Measurements from ENCODE around the gene SRL. TPM values are rescaled to one million over a fixed set of nuclear protein-coding genes. Genes with fewer than 3 reads are reported as not detected.

SRL gene
- total and polyA plus RNA-seq, 11 donors, result 218 to 760 (median 491) TPM

DNA sequence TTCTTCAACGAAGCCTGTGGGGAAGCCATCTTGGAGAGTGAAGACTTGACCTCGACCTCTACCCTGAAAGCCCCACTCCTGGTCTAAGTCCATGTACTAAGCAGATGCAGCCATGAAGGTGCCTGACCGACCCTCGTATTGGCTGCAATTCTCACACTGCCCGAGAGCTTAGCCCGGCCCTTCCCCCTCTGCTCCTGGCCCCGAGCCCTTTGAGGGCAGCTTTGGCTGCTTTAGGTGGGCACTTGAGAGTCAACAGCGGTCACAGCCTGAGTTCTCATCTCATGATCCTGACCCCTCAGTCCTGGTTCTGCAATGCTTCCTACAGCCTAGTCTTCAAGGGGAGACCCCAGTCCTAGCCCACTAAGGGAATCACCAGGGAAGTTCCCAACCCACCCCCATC, 35.9 kb downstream of the SRL start:
- Histone ChIP-seq H3K27me3 (no peaks in the 10 kb centered on the region), H3K4me1 (peaks cover 5 to 66% (median 33%) of the 10 kb centered on the region in 12 donors), H3K27ac (peak overlapping the region in 9 of 12 donors; percentile 17 to 96 (median 72)), H3K36me3 (peaks cover 0 to 37% (median 8%) of the 10 kb centered on the region in 9 donors), H3K9me3 (no peaks in the 10 kb centered on the region), H3K4me3 (no peak overlapping the region)
- TF ChIP-seq, protein P1, sequence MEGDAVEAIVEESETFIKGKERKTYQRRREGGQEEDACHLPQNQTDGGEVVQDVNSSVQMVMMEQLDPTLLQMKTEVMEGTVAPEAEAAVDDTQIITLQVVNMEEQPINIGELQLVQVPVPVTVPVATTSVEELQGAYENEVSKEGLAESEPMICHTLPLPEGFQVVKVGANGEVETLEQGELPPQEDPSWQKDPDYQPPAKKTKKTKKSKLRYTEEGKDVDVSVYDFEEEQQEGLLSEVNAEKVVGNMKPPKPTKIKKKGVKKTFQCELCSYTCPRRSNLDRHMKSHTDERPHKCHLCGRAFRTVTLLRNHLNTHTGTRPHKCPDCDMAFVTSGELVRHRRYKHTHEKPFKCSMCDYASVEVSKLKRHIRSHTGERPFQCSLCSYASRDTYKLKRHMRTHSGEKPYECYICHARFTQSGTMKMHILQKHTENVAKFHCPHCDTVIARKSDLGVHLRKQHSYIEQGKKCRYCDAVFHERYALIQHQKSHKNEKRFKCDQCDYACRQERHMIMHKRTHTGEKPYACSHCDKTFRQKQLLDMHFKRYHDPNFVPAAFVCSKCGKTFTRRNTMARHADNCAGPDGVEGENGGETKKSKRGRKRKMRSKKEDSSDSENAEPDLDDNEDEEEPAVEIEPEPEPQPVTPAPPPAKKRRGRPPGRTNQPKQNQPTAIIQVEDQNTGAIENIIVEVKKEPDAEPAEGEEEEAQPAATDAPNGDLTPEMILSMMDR (IDR thresholded peaks at IDR 0.05), result no peak
- no peak for TF ChIP-seq POLR2A (IDR thresholded peaks at IDR 0.05)
- peak in 2 of 5 donors; percentile 23 to 72 for DNase-seq
- 59 to 75% (median 66%) methylated on average over 8 of the region's 8 CpGs for WGBS, 4 donors
- peak; percentile 10 to 28 (median 18) for ATAC-seq
- intact Hi-C loops (cut with DNase I), result loop anchor here in 5 of 10 donors (5.0 to 10.0 kb wide), 4 partner anchors 36 to 199 kb away; partner anchors contain the start of gene SRL (in 2 of the 5)

DNA sequence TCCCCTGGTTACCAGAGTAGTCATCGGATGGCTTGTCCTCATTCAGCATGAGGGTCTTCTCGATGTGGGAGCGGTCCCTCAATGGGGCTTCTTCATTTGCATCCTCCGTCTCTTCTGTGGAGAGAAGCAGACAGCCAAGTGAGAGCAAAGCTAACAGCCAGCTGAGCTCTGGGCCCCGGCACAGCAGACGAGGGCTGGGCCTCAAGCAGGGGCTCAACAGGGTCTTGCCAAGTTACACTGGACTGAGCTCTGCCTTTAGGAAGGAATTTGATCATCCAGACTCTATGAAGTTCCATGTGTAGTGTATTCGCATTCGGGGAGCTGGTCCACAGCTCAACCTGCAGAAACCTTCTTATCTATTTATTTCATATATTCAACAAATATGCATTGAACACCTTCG, 37.4 kb downstream of the SRL start:
- Histone ChIP-seq H3K4me1 (peaks cover 5 to 61% (median 33%) of the 10 kb centered on the region in 12 donors), H3K9me3 (no peaks in the 10 kb centered on the region), H3K27me3 (no peaks in the 10 kb centered on the region), H3K27ac (peak overlapping the region in 1 of 12 donors; percentile 96), H3K36me3 (peaks cover 0 to 47% (median 12%) of the 10 kb centered on the region in 9 donors), H3K4me3 (no peak overlapping the region)
- DNase-seq (peak in 1 of 5 donors; percentile 9), ATAC-seq (no peak)
- 77 to 87% (median 79%) methylated on average over 8 to 9 of the region's 9 CpGs for WGBS, 4 donors
- TF ChIP-seq, protein P1 (IDR thresholded peaks at IDR 0.05), result no peak
- intact Hi-C loops (cut with DNase I), result loop anchor here in 6 of 10 donors (5.0 to 10.0 kb wide), 8 partner anchors 33 to 200 kb away; partner anchors contain the start of gene SRL (in 1 of the 6)

DNA sequence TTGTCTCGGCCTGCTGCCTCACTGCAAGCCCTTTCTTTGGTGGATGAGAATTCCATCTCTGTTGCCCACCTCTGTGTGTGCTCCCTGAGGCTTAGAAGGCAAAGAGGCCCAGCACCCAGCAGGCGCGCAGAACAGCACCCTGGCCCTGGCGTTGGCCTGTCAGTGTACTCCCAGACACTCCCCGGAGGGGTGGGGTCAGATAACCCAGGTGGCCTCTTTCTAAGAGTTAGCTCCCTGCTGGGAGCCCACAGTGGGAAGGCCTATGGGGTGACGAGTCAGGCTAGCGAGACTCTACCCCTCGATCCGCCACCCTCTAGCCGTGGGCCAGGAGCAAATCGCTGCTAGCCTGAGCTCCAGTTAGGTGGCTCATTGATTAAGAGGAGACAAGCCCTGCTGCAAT, 38.1 kb downstream of the SRL start:
- WGBS, 4 donors, result 74 to 83% (median 78%) methylated on average over 7 to 11 of the region's 11 CpGs
- no peaks in the 10 kb centered on the region for H3K9me3 ChIP-seq
- H3K4me3 ChIP-seq, result no peak overlapping the region
- H3K27me3 ChIP-seq, result no peaks in the 10 kb centered on the region
- no peak overlapping the region for H3K27ac ChIP-seq
- DNase-seq, result peak in 1 of 5 donors; percentile 21
- TF ChIP-seq, protein P1 (IDR thresholded peaks at IDR 0.05), result no peak
- TF ChIP-seq POLR2A (IDR thresholded peaks at IDR 0.05), result no peak
- H3K36me3 ChIP-seq, result peaks cover 0 to 52% (median 12%) of the 10 kb centered on the region in 9 donors
- H3K4me1 ChIP-seq, result peaks cover 5 to 53% (median 29%) of the 10 kb centered on the region in 12 donors
- ATAC-seq, result no peak
- intact Hi-C loops (cut with DNase I), result loop anchor here in 6 of 10 donors (5.0 to 10.0 kb wide), 8 partner anchors 34 to 201 kb away; partner anchors contain the start of gene SRL (in 1 of the 6)

GRCh38 chr16:4202615-4203345, 39.1 kb downstream of the SRL start:
- ATAC-seq (no peak), DNase-seq (peak in 1 of 5 donors; percentile 16)
- peaks cover 0 to 44% (median 20%) of the 10 kb centered on the region in 12 donors for H3K4me1 ChIP-seq
- H3K27ac ChIP-seq, result no peak overlapping the region
- intact Hi-C loops (cut with DNase I), result loop anchor here in 6 of 10 donors (5.0 to 10.0 kb wide), 8 partner anchors 35 to 202 kb away; partner anchors contain the start of gene SRL (in 1 of the 6)
- no peak overlapping the region for H3K4me3 ChIP-seq
- H3K36me3 ChIP-seq, result peaks cover 0 to 62% (median 14%) of the 10 kb centered on the region in 9 donors
- H3K9me3 ChIP-seq, result no peaks in the 10 kb centered on the region
- WGBS, 4 donors, result 81 to 88% (median 83%) methylated on average over 19 to 21 of the region's 21 CpGs
- TF ChIP-seq, protein P1 (IDR thresholded peaks at IDR 0.05), result no peak
- no peak for TF ChIP-seq POLR2A (IDR thresholded peaks at IDR 0.05)
- H3K27me3 ChIP-seq, result no peaks in the 10 kb centered on the region

Measured in heart left ventricle (tissue), 16 donors.